PC-3 (cell line): ENCODE results near the gene APOBR. TPM values are rescaled to one million over a fixed set of nuclear protein-coding genes. Genes with fewer than 3 reads are reported as not detected.

Experiments
- ATAC-seq: fragments of 200-7000 bp; cut with Tn5 transposase; 2 replicates; pipeline ENCODE4 v1.9.1; 2020; ENCODE audit warnings: mild to moderate bottlenecking, moderate library complexity
- BruUV-seq: library from RNA; stranded (reverse); fragments of 400-500 nt; replicated peaks from 2 replicates; lab custom pipeline; 2021; lab: Mats Ljungman, UMichigan
- CTCF ChIA-PET: fragments of 300-600 bp; sonication (Branson Sonifier 250); formaldehyde crosslinking; loops from one replicate; lab custom pipeline; 2022; ENCODE audit warnings: antibody characterized with exemption; lab: Charles Lee
- POLR2A ChIA-PET: fragments of 300-600 bp; sonication (Branson Sonifier 250); formaldehyde crosslinking; loops from one replicate; lab custom pipeline; 2022; ENCODE audit warnings: antibody characterized with exemption; ENCODE audit not compliant: unreplicated experiment; lab: Charles Lee
- DNase-seq: peaks from one replicate; pipeline ENCODE4 v3.0.0-alpha.2; 2015
- H2AFZ ChIP-seq: fragments of 300-600 bp; sonication (generic); 2 replicates; pipeline ENCODE4 v1.6.0; 2016; ENCODE audit warnings: antibody characterized with exemption, low read length
- H3F3A ChIP-seq: fragments of 300-600 bp; sonication (generic); one replicate; pipeline ENCODE4 v1.6.0; 2017; ENCODE audit warnings: antibody characterized with exemption, low read length, control low read depth, mild to moderate bottlenecking; ENCODE audit not compliant: unreplicated experiment
- H3K27ac ChIP-seq: fragments of 300-600 bp; sonication (generic); 2 replicates; pipeline ENCODE4 v1.5.1; 2016; ENCODE audit warnings: mild to moderate bottlenecking, low read length
- H3K27me3 ChIP-seq: fragments of 300-600 bp; sonication (generic); 2 replicates; pipeline ENCODE4 v1.6.1; 2016; ENCODE audit warnings: low read length, mixed read lengths
- H3K36me3 ChIP-seq: fragments of 300-600 bp; sonication (generic); 2 replicates; pipeline ENCODE4 v1.6.1; 2016; ENCODE audit warnings: low read depth, mixed run types, low read length, mixed read lengths
- H3K4me1 ChIP-seq: fragments of 300-600 bp; sonication (generic); 2 replicates; pipeline ENCODE4 v1.5.1; 2016; ENCODE audit warnings: low read length; ENCODE audit not compliant: insufficient read depth
- H3K4me2 ChIP-seq: fragments of 300-600 bp; sonication (generic); 2 replicates; pipeline ENCODE4 v1.6.0; 2016; ENCODE audit warnings: low read length
- H3K4me3 ChIP-seq: fragments of 300-600 bp; sonication (generic); 2 replicates; pipeline ENCODE4 v1.5.1; 2016; ENCODE audit warnings: mild to moderate bottlenecking, low read length, mixed read lengths
- H3K79me2 ChIP-seq: fragments of 300-600 bp; sonication (generic); 2 replicates; pipeline ENCODE4 v1.6.1; 2017; ENCODE audit warnings: low read length, mixed read lengths
- H3K9ac ChIP-seq: fragments of 300-600 bp; sonication (generic); 2 replicates; pipeline ENCODE4 v1.6.0; 2016; ENCODE audit warnings: mild to moderate bottlenecking, low read length
- H3K9me2 ChIP-seq: fragments of 300-600 bp; sonication (generic); replicated peaks from 2 replicates; pipeline ENCODE4 v1.6.1; 2016; ENCODE audit warnings: mixed run types, low read length, mixed read lengths
- H3K9me3 ChIP-seq: fragments of 300-600 bp; sonication (generic); 2 replicates; pipeline ENCODE4 v1.6.1; 2016; ENCODE audit warnings: low read length, mixed read lengths
- H4K20me1 ChIP-seq: fragments of 300-600 bp; sonication (generic); 2 replicates; pipeline ENCODE4 v1.6.1; 2016; ENCODE audit warnings: low read length, mixed read lengths
- EZH2 ChIP-seq: fragments of 300-600 bp; sonication (generic); IDR thresholded peaks from one replicate; pipeline ENCODE4 v1.6.1; 2017; ENCODE audit warnings: antibody characterized with exemption, mild to moderate bottlenecking, low read length; ENCODE audit not compliant: unreplicated experiment
- EZH2phosphoT487 ChIP-seq: fragments of 300-600 bp; sonication (generic); IDR thresholded peaks from 2 replicates; pipeline ENCODE4 v1.6.1; 2018; ENCODE audit warnings: mild to moderate bottlenecking, antibody characterized with exemption, low read length, borderline replicate concordance
- intact Hi-C: fragments of 100-400 bp; cut with micrococcal nuclease; formaldehyde crosslinking; loops from 2 replicates; pipeline ENCODE4 v1.9.0; 2023
- total RNA-seq: library from RNA; depleted of rRNA; stranded (reverse); fragments of >200 nt; gene quantifications from 2 replicates; pipeline ENCODE4 v1.2.3, GENCODE V29; 2014
- TF ChIP-seq, protein P1 (sequence below): fragments of 300-600 bp; sonication (generic); conservative IDR thresholded peaks from 2 replicates; pipeline ENCODE4 v1.5.1; 2017; ENCODE audit warnings: antibody characterized with exemption, low read depth, mild to moderate bottlenecking, low read length

Gene APOBR
- total RNA-seq, 1 experiment from 2014 or later = 0.04 TPM

DNA sequence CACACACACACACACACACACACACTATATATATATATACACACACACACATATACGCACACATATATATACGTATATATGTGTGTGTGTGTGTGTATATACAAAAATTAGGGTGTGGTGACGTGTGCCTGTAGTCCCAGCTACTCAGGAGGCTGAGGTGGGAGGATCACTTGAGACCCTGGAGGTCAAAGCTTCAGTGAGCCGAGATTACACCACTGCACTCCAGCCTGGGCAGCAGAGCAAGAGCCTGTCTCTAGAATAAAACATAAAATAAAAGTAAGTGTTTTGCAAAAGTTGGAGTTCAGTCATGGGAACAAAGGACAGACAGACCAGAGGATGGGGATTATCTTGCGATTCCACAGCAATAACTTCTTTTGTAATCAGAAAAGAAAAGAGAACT lies 33.5 kb downstream of the APOBR start:
- H3K27ac ChIP-seq = no peak overlapping the region
- ATAC-seq (no peak), DNase-seq (no peak)
- no peaks in the 10 kb centered on the region for H3K36me3 ChIP-seq
- H3K4me2 ChIP-seq = no peak overlapping the region
- H2AFZ ChIP-seq = no peak overlapping the region
- ChIA-PET POLR2A (no interaction called here), CTCF (no interaction called here)
- no peaks in the 10 kb centered on the region for H3K27me3 ChIP-seq
- no peak overlapping the region for H3K9ac ChIP-seq
- H3K9me3 ChIP-seq = no peaks in the 10 kb centered on the region
- no peak overlapping the region for H3K4me3 ChIP-seq
- BruUV-seq = no TSS peak
- no peaks in the 10 kb centered on the region for H3K4me1 ChIP-seq
- intact Hi-C loops = no loop called here
- H3K79me2 ChIP-seq = no peaks in the 10 kb centered on the region
- no peaks in the 10 kb centered on the region for H3F3A ChIP-seq
- H3K9me2 ChIP-seq = no peaks in the 10 kb centered on the region
- TF ChIP-seq, protein P1, sequence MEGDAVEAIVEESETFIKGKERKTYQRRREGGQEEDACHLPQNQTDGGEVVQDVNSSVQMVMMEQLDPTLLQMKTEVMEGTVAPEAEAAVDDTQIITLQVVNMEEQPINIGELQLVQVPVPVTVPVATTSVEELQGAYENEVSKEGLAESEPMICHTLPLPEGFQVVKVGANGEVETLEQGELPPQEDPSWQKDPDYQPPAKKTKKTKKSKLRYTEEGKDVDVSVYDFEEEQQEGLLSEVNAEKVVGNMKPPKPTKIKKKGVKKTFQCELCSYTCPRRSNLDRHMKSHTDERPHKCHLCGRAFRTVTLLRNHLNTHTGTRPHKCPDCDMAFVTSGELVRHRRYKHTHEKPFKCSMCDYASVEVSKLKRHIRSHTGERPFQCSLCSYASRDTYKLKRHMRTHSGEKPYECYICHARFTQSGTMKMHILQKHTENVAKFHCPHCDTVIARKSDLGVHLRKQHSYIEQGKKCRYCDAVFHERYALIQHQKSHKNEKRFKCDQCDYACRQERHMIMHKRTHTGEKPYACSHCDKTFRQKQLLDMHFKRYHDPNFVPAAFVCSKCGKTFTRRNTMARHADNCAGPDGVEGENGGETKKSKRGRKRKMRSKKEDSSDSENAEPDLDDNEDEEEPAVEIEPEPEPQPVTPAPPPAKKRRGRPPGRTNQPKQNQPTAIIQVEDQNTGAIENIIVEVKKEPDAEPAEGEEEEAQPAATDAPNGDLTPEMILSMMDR = no peak
- TF ChIP-seq EZH2phosphoT487 (no peak), EZH2 (no peak)
- no peaks in the 10 kb centered on the region for H4K20me1 ChIP-seq

GRCh38 chr16:28528463-28528867 lies 34.0 kb downstream of the APOBR start:
- Histone ChIP-seq H3K4me2 (no peak overlapping the region), H3K36me3 (no peaks in the 10 kb centered on the region), H3K9ac (no peak overlapping the region), H3K27ac (no peak overlapping the region), H3K4me1 (no peaks in the 10 kb centered on the region), H4K20me1 (no peaks in the 10 kb centered on the region), H3K9me2 (no peaks in the 10 kb centered on the region), H2AFZ (no peak overlapping the region), H3K27me3 (no peaks in the 10 kb centered on the region), H3K79me2 (no peaks in the 10 kb centered on the region), H3K4me3 (no peak overlapping the region), H3K9me3 (no peaks in the 10 kb centered on the region), H3F3A (no peaks in the 10 kb centered on the region)
- TF ChIP-seq EZH2 = no peak
- TF ChIP-seq, protein P1 = no peak
- TF ChIP-seq EZH2phosphoT487 = no peak
- ATAC-seq = no peak
- intact Hi-C loops = no loop called here
- ChIA-PET POLR2A (no interaction called here), CTCF (no interaction called here)
- no TSS peak for BruUV-seq
- DNase-seq = no peak

- ATAC-seq = no peak
- ChIA-PET POLR2A (no interaction called here), CTCF (no interaction called here)
- Histone ChIP-seq H4K20me1 (no peaks in the 10 kb centered on the region), H3K9me2 (no peaks in the 10 kb centered on the region), H3K4me2 (no peak overlapping the region), H3K36me3 (no peaks in the 10 kb centered on the region), H2AFZ (no peak overlapping the region), H3K27ac (no peak overlapping the region), H3K4me3 (no peak overlapping the region), H3F3A (no peaks in the 10 kb centered on the region), H3K9ac (no peak overlapping the region), H3K4me1 (no peaks in the 10 kb centered on the region), H3K27me3 (no peaks in the 10 kb centered on the region), H3K9me3 (no peaks in the 10 kb centered on the region), H3K79me2 (no peaks in the 10 kb centered on the region)
- peak; percentile 28 for DNase-seq
- BruUV-seq = no TSS peak
- intact Hi-C loops = no loop called here
- no peak for TF ChIP-seq EZH2phosphoT487
- TF ChIP-seq, protein P1 = no peak
- no peak for TF ChIP-seq EZH2
Measured at GRCh38 chr16:28529124-28529523, 34.7 kb downstream of the APOBR start.
